ENCODE measurements around the gene RAB35.

Gene RAB35

DNA sequence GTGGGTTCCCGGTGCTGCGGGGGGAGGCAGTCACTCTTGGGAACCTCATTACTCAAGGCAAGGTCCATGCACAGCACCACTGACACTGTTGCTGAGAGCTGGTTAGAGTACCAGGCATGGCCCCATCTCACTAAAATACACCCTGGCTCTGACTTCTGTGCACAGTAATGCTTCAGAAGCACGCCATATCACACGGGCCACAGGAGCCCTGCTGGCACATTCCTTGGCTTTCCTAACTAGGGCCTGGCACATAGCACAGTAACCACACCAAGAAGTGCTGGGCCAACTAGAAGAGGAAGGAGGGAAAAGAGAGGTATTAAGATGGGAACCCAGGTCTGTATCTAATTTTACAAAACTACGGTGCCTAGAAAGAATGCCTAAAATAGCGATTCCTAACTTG, 13.5 kb upstream of the RAB35 start:
- no peak for DNase-seq (ENCODE audit: extremely low spot score)
- ChIA-PET CTCF (no interaction called here), POLR2A (interaction anchor here (1.0 kb wide), 1 partner anchor 71 kb away, joined by 4 read pairs; no protein-coding TSS in a partner anchor)
- TF ChIP-seq L3MBTL2 (conservative IDR thresholded peaks at IDR 0.05) (no peak), ARNT (IDR thresholded peaks at IDR 0.05) (no peak)

DNA sequence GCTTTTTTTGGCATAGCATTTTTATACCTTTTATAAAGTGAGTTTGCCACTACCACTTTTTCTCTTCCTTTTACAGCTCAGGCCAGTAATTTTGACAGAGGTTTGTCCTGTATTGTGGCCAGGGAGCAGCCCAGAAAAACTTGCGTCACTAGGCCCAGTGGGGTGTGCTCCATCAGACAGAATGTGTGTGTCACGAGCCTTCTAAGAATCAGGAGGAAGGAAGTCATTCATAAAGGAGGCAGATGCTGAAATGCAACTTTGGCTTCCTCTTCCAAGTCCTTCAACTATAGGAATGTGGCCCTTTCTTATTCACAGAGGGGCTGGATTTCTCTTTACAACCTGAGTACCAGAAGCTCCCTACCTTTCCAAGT, 10.1 kb upstream of the RAB35 start:
- DNase-seq (ENCODE audit: extremely low spot score) = no peak
- TF ChIP-seq TARDBP (IDR thresholded peaks at IDR 0.05) = no peak
- TF ChIP-seq NFRKB (IDR thresholded peaks at IDR 0.05) = no peak
- TF ChIP-seq FOXK2 (IDR thresholded peaks at IDR 0.05) = no peak
- TF ChIP-seq FOXA1 (IDR thresholded peaks at IDR 0.05) = no peak
- no peak for TF ChIP-seq ARNT (IDR thresholded peaks at IDR 0.05)
- TF ChIP-seq ELF4 (IDR thresholded peaks at IDR 0.05) = no peak
- no peak for TF ChIP-seq HDGF (IDR thresholded peaks at IDR 0.05; ENCODE audit: borderline replicate concordance)
- no peak for TF ChIP-seq FOXM1 (IDR thresholded peaks at IDR 0.05; ENCODE audit: borderline replicate concordance)
- TF ChIP-seq, protein P1, sequence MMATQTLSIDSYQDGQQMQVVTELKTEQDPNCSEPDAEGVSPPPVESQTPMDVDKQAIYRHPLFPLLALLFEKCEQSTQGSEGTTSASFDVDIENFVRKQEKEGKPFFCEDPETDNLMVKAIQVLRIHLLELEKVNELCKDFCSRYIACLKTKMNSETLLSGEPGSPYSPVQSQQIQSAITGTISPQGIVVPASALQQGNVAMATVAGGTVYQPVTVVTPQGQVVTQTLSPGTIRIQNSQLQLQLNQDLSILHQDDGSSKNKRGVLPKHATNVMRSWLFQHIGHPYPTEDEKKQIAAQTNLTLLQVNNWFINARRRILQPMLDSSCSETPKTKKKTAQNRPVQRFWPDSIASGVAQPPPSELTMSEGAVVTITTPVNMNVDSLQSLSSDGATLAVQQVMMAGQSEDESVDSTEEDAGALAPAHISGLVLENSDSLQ (IDR thresholded peaks at IDR 0.05) = no peak
- no peak for TF ChIP-seq LEF1 (IDR thresholded peaks at IDR 0.05; ENCODE audit: borderline replicate concordance)
- no peak for TF ChIP-seq L3MBTL2 (conservative IDR thresholded peaks at IDR 0.05)
- TF ChIP-seq BHLHE40 (IDR thresholded peaks at IDR 0.05; ENCODE audit: borderline replicate concordance) = no peak
- TF ChIP-seq SUZ12 (IDR thresholded peaks at IDR 0.05) = no peak
- TF ChIP-seq ZNF384 (IDR thresholded peaks at IDR 0.05) = no peak
- no peak for TF ChIP-seq CTBP1 (IDR thresholded peaks at IDR 0.05; ENCODE audit: borderline replicate concordance)
- ChIA-PET POLR2A (interaction anchor here (0.7 to 3.2 kb wide), 2 partner anchors 9 to 11 kb away, joined by 3 to 30 read pairs; partner anchors contain the start of gene RAB35), CTCF (interaction anchor here (0.6 kb wide), 1 partner anchor 94 kb away, joined by 3 read pairs; no protein-coding TSS in a partner anchor)

DNA sequence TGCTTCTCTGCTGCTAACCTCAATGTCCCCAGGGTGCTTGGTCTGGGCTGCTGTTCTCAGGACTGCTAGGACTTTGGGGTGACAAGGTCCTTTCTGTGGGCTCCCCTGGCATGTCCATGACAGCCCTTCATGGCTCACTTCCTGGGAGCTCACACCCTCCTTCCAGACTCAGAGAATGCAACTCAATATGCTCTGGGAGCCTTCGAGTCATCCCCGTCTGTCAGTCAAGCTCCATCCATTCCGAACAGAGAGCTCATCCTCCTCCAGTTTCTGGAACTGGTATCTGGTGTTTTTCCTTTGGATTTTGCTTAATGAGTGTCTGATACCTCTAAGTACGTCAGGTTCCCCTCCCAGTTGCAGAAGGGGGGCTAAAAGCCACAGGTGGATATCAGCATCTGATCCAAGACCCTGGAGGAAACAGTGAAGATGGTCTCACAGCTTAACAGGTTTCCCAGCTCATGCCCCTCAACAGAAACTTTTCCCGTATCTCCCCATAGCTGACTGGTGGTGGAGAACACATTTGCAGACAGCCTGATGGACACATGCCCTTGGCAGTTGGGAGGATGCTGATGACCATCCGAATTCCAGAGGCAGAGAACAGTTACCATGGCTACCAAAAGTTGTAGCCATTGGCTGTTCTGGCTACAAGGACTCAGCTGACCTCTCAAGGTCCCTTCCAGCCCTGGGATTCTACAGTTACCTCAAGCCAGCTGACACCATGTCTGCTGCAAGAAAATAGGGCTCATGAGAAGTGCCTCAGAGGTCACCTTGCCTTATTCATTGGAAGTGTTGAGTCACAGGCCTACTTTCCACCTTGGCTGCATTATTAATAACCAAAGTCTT, 9.5 kb upstream of the RAB35 start:
- ChIA-PET POLR2A (interaction anchor here (0.7 to 3.2 kb wide), 3 partner anchors 9 to 75 kb away, joined by 3 to 30 read pairs (median 7); partner anchors contain the start of genes RAB35 and RPLP0), CTCF (interaction anchor here (0.6 kb wide), 2 partner anchors 76 to 94 kb away, joined by 3 read pairs; no protein-coding TSS in a partner anchor)
- no peak for TF ChIP-seq ZNF384 (IDR thresholded peaks at IDR 0.05)
- TF ChIP-seq, protein P1 (IDR thresholded peaks at IDR 0.05) = no peak
- no peak for TF ChIP-seq NFRKB (IDR thresholded peaks at IDR 0.05)
- TF ChIP-seq FOXA1 (IDR thresholded peaks at IDR 0.05) = no peak
- TF ChIP-seq FOXK2 (IDR thresholded peaks at IDR 0.05) = no peak
- no peak for TF ChIP-seq SP1 (IDR thresholded peaks at IDR 0.05)
- no peak for TF ChIP-seq LEF1 (IDR thresholded peaks at IDR 0.05; ENCODE audit: borderline replicate concordance)
- TF ChIP-seq L3MBTL2 (conservative IDR thresholded peaks at IDR 0.05) = no peak
- no peak for TF ChIP-seq BHLHE40 (IDR thresholded peaks at IDR 0.05; ENCODE audit: borderline replicate concordance)
- no peak for TF ChIP-seq TARDBP (IDR thresholded peaks at IDR 0.05)
- no peak for TF ChIP-seq FOXM1 (IDR thresholded peaks at IDR 0.05; ENCODE audit: borderline replicate concordance)
- no peak for DNase-seq (ENCODE audit: extremely low spot score)

DNA sequence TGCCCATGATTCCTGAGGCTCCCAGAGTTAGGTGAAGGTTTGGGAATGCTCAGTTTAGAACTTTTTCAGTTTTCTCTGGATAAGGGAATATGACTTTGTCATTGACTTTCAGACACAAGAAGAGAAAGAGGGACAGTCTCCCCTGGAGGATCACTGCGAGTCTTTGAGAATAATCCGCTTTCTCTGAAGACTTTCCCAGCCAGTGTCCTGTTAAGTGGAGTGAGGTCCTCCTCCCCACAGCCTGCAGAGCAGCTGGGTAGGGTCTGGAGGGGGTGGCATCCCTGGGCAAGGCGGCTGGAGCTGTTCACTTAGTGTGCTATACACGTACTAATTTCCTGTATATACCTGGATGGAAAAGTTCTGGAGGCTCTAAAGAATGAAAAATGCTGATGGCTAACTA, 8.5 kb upstream of the RAB35 start:
- no peak for DNase-seq (ENCODE audit: extremely low spot score)
- ChIA-PET POLR2A (interaction anchor here (1.4 to 3.2 kb wide), 2 partner anchors 8 to 76 kb away, joined by 7 to 30 read pairs; partner anchors contain the start of genes RAB35 and RPLP0), CTCF (interaction anchor here (0.6 kb wide), 1 partner anchor 76 kb away, joined by 3 read pairs; no protein-coding TSS in a partner anchor)
- TF ChIP-seq LEF1 (IDR thresholded peaks at IDR 0.05; ENCODE audit: borderline replicate concordance) = no peak
- TF ChIP-seq ELF4 (IDR thresholded peaks at IDR 0.05) = no peak
- TF ChIP-seq FOXM1 (IDR thresholded peaks at IDR 0.05; ENCODE audit: borderline replicate concordance) = no peak
- TF ChIP-seq TARDBP (IDR thresholded peaks at IDR 0.05) = no peak
- no peak for TF ChIP-seq BHLHE40 (IDR thresholded peaks at IDR 0.05; ENCODE audit: borderline replicate concordance)
- TF ChIP-seq NFRKB (IDR thresholded peaks at IDR 0.05) = no peak
- TF ChIP-seq FOXA1 (IDR thresholded peaks at IDR 0.05) = no peak
- TF ChIP-seq, protein P1 (IDR thresholded peaks at IDR 0.05) = no peak
- TF ChIP-seq HDGF (IDR thresholded peaks at IDR 0.05; ENCODE audit: borderline replicate concordance) = no peak
- no peak for TF ChIP-seq SP1 (IDR thresholded peaks at IDR 0.05)
- TF ChIP-seq SUZ12 (IDR thresholded peaks at IDR 0.05) = no peak
- no peak for TF ChIP-seq CTBP1 (IDR thresholded peaks at IDR 0.05; ENCODE audit: borderline replicate concordance)
- no peak for TF ChIP-seq L3MBTL2 (conservative IDR thresholded peaks at IDR 0.05)
- no peak for TF ChIP-seq ZNF384 (IDR thresholded peaks at IDR 0.05)
- TF ChIP-seq ARNT (IDR thresholded peaks at IDR 0.05) = no peak
- no peak for TF ChIP-seq FOXK2 (IDR thresholded peaks at IDR 0.05)

DNA sequence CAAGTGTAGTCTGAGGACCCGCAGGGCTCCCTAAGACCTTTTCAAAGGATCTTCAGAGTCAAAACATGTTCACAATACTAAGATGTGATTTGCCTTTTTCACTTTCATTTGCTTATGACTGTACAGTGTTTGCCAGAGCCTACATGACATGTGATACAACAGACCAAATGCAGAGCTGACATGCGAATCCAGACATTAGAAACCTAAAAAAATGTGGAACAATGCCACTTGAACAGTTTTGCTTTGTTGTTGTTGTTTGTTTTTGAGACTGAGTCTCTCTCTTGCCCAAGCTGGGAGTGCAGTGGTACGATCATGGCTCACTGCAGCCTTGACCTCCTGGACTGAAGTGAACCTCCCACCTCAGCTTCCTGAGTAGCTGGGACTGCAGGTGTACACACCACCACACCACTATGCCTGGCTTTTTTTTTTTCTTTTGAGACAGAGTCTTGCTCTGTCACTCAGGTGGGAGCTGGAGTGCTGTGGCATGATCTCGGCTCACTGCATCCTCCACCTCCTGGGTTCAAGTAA, 5.3 kb upstream of the RAB35 start:
- no peak for TF ChIP-seq ZNF384 (IDR thresholded peaks at IDR 0.05)
- TF ChIP-seq CTBP1 (IDR thresholded peaks at IDR 0.05; ENCODE audit: borderline replicate concordance) = no peak
- TF ChIP-seq FOXK2 (IDR thresholded peaks at IDR 0.05) = no peak
- DNase-seq (ENCODE audit: extremely low spot score) = no peak
- CTCF ChIA-PET = no interaction called here
- POLR2A ChIA-PET = no interaction called here

DNA sequence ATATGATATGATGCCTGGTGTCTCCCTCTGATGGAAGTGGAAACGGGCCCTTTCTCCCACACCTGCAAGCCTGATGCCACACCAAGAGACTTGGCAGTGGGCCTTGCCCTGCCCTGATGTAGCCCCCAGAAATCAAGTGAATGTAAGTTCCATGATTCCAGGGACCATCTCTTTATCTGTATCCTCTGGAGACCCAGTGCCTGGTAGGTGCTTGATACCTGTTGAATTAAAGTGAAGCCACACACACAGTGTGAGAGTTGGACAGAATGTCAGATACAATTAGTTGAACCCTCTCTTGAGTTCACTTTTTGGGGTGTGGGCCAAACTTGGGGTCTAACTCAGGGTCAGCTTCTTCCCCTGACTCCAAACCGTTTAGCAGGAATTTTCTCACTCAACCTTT, 4.8 kb upstream of the RAB35 start:
- TF ChIP-seq SP1 (IDR thresholded peaks at IDR 0.05) (no peak), LEF1 (IDR thresholded peaks at IDR 0.05; ENCODE audit: borderline replicate concordance) (no peak), TARDBP (IDR thresholded peaks at IDR 0.05) (no peak), NFRKB (IDR thresholded peaks at IDR 0.05) (no peak), CTBP1 (IDR thresholded peaks at IDR 0.05; ENCODE audit: borderline replicate concordance) (no peak), L3MBTL2 (conservative IDR thresholded peaks at IDR 0.05) (no peak), HDGF (IDR thresholded peaks at IDR 0.05; ENCODE audit: borderline replicate concordance) (no peak), BHLHE40 (IDR thresholded peaks at IDR 0.05; ENCODE audit: borderline replicate concordance) (no peak), SUZ12 (IDR thresholded peaks at IDR 0.05) (no peak), FOXA1 (IDR thresholded peaks at IDR 0.05) (no peak)
- TF ChIP-seq, protein P1 (IDR thresholded peaks at IDR 0.05) = no peak
- ChIA-PET POLR2A (interaction anchor here (1.0 kb wide), 1 partner anchor 80 kb away, joined by 7 read pairs; the partner anchor contains the start of gene RPLP0), CTCF (no interaction called here)
- no peak for DNase-seq (ENCODE audit: extremely low spot score)
